NK-92 (cell line): Measurements from ENCODE around the gene AK8.

Experiments used
- DNase-seq: peaks from one replicate; lab custom pipeline; 2025; ENCODE audit not compliant: unreplicated experiment; lab: John Stamatoyannopoulos, UW

AK8 gene

DNA sequence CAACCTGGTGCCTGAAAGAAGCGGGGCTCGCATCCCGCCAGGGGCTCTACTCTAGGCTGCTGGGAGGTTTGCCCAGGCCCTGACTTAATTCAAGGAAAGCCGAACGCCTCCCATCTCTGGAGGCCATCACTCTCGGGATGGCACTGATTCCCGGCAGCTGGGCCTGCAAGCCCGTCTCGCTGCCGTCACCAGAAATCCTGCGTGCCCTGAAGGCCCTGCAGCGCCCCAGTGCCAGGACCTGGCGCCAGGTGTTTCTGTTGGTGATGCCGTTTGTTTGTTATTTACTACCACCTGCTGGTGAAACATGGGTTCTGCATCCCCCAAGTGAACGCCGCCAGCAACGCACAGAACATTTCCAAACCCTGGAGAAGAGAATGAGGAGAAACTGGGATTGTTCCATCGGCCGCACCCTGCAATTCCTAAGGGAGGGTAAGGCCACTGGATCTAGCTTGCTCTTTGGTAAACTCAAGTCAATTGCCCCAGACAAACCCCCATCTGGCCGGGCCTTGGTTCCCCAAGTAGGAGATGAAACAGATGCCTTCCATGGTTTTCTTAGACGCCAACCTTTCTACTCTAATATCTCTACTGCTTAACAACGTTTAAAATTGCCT lies 77.9 kb downstream of the AK8 start:
- DNase-seq, result no peak

GRCh38 chr9:132798817-132799790 lies 79.0 kb downstream of the AK8 start:
- no peak for DNase-seq

DNA sequence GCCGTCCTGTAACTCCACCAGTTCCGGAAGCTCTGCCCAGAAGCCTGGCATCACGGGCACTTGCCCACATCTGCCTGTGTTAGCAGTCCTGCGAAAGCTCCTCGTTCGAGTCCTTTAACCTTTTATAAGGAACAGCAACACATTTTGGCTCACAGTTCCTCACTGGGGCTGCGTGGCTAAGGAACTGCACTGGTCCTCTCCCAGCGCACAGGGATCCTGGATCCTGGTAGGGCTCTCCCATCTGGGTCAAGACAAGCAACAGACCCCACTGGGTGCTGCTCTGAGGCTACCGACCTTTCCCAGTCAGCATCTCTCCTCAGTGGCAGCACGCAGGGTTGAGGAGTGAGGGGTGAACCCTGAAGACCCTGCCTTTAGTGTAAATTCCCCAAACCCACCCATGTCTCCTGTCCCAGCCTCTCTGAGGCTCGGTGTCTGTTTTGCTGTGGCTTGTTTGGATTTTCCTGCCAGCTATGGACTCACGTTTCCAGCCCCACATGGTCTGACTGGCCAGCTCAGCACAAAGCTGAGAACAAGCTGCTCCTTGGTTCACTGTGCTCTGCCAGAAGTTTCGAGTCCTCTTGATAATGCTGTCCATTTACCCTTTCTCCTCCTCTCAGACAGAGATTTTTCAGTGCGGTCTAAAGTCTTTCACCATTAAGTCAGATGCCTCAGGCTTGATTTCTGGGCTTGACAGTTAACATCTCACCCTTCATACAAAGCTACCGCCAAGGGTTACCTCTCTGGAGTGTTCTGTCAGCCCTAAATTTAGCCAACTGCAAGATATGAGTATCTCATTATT lies 80.0 kb downstream of the AK8 start:
- no peak for DNase-seq

DNA sequence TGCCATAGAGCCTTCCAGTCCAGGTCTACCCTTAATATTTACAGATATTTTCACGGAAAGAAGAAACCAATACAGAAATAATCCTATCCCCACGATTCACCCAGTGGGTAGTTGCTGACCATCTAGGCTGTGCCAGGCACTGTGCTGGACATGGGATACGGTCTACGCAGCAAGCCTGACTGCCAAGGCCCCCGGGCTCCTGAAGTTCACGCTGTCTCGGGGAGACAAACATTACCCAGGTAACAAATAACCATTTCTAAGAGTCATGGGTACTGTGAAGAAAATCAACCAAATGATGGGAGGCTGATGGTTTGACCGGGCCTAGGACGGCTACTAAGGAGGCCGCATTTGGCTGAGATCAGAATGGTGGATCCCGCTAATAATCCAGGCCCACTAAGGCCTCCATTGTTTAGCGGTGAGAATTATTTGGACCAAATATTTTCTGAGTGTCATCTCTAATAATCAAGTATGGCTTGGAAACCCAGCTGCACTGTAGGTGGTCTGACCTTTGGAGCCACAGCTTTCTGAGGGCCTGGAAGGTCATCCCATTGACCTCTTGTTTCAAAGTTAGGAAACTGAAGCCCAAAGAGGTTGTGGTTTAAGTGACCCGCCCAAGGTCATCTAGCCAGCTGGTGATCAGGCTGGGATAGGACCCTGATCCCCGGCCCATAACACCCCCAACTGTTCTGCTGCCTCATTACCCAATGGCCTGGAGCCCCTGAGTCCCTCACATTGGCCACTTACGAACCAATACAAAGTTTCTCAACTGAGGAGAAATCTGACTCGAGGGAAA lies 82.4 kb downstream of the AK8 start:
- no peak for DNase-seq

- no peak for DNase-seq
These were observed 83.2 kb downstream of the AK8 start for GRCh38 chr9:132794730-132795380.

GRCh38 chr9:132793606-132794580 lies 84.2 kb downstream of the AK8 start:
- no peak for DNase-seq

GRCh38 chr9:132792547-132792946 lies 85.5 kb downstream of the AK8 start:
- no peak for DNase-seq

DNA sequence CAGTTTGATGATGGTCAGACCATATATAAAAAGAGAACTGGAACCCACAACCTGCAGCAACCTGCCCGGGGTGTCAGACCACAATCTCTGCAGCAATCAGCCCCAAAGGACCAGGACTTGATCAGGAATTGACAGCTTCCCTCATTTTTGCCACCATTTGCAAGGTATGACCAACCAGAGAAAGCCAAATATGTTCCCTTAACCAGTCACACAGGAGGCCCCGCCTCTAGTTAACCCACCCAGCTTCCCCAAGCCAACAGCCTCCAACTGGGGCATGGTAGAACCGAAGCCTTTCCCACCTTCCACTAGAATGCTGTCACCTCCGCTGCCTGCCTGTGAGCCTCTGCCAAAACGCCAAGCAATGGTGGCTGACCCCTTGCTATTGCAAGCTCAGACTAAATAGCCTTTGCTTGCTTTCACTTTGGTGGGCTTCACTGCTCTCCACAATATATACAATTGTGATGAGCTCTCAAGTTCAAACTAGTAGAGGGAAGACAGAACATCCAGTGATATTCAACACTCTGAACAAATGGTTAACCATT lies 86.3 kb downstream of the AK8 start:
- no peak for DNase-seq

GRCh38 chr9:132789719-132790118 lies 88.4 kb downstream of the AK8 start:
- DNase-seq, result no peak

GRCh38 chr9:132788378-132788777 lies 89.7 kb downstream of the AK8 start:
- no peak for DNase-seq

DNA sequence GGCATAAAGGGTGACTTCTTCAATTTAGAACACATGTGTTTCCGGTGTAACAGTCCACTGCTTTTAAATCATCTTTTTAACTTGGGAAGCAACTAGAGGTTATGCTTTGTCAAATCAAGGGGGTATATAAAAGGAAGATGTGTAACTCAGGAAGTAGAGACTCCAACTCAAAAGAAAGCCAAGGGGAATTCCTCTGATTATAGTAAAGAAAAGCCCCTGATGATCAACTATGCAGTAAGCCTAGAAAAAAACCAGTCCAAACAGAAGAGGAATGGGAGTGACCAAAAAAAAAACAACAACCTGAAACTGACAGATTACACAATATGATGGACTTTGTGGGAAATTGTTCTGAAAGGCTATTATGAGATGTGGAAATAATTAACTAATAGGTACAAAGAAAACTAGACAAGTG lies 90.3 kb downstream of the AK8 start:
- no peak for DNase-seq

- no peak for DNase-seq
These were observed 93.7 kb downstream of the AK8 start for GRCh38 chr9:132784286-132784830.

- DNase-seq, result no peak
These were observed 95.1 kb downstream of the AK8 start for GRCh38 chr9:132783006-132783405.

DNA sequence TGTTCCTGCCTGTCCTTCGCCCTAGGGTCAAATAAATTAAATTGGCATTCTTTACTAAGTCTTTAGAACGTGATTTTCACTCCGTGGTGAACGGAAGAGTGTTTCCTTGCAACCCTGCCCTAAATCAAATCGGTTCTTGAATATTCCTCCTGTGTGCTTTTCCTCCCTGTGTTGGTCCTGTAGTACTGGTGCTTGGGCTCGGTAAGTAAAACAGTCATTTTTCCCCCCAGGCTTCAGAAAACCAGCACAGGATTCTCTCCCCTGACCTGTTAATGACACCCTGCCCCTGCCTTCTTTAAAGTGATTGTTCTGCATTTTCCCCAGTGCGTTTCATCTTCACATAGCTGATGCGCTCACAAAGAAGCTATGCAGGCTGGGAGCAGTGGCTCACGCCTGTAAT lies 96.0 kb downstream of the AK8 start:
- DNase-seq, result no peak

DNA sequence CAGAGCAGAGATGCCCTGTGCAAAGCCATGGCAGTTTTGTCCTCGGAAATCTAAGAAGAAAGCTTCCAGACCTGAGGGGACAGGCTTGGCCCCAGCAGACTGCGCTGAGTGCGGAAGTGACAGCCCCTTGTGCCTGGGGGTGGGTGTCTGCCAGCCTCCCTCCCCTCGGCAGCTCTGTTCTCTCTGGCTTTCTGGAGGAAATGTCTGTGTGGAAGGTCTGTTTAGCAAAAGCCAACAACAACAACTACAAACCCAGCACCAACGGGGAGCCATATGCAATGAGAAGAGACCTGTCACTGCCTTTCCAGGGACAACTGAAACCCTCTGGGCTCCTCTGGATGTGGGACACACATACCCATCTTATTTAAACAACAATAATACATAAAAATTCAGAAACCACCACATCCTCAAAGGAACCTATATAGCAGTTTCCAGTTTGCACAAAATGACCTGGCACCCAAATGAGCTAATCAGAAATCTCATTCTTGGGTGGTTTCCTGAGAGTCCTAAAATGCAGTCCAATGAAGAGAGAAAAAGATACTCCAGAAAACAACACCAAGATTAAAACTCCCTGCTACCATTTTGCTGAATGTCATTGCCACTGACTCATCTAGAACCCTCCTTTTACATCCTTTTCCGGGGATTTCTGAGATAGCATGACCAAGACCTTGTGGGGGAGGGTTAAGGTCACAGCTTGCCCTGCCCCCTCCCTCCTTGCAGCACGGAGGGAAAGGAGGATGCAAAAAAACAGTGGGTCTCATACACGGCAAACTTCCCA lies 97.7 kb downstream of the AK8 start:
- no peak for DNase-seq

GRCh38 chr9:132776891-132777290 lies 101.2 kb downstream of the AK8 start:
- DNase-seq, result no peak

DNA sequence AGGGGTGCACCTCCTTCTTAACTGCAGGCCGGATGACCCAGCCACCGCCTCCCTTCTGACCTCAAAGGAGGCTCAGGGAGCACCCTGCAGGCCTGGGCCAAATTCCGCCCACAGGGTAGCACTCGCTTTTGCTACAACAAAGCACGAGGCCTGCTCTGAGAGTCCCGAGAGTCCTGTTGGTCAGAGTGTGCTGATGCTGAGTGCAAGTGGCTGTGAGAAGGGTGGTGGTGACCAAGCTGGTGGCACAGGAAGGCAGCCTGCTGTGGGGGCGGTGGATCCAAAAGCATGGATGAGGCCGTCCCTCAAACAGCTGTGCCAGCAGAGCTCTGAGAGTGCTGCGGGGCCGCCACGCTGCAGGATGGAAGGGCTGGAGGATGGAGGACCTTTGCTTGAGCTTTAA lies 101.8 kb downstream of the AK8 start:
- no peak for DNase-seq

DNA sequence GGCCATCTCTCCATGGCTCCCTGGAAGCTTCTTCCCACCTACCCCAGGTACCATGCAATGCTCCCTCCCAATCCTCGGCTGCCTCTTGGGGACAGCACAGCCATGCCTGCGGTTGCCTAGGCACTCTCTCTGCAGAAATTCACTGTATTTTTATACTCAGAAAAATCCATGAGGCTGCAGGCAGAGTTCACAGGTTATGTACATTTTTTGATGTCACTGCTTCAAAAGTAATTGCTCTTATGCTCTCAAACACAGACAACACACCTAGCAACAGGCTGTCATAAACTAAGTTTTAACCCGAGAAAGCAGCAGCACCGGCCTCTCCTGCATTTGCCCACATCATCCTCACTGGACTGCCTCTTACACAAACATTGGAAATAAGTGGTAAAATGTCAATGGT lies 102.4 kb downstream of the AK8 start:
- no peak for DNase-seq
